Mucosa of gallbladder (tissue), 1 donor: Measurements from ENCODE around the gene BSG. TPM values are rescaled to one million over a fixed set of nuclear protein-coding genes. Genes with fewer than 3 reads are reported as not detected.
"Not testable (repeated sequence)": the region's sequence is repeated elsewhere in the genome, so short reads cannot be mapped to it uniquely, and the experiment has no call there.

Source experiments
- DNase-seq: peaks from one replicate; pipeline ENCODE4 v3.0.0-alpha.2; 2020; ENCODE audit warnings: low spot score
- total RNA-seq: library from RNA; stranded (reverse); gene quantifications from one replicate; pipeline ENCODE4 v1.2.1, GENCODE V29; 2021
- donor health status: DM: no; HTN: no; CAD: no.

Gene BSG
- total RNA-seq, 1 donor from 2014 or later: 480 TPM

GRCh38 chr19:620166-620862, 47.9 kb downstream of the BSG start:
- no peak for DNase-seq

- DNase-seq: not testable (repeated sequence)
These were observed 48.8 kb downstream of the BSG start for GRCh38 chr19:621191-621590.

GRCh38 chr19:621819-622218, 49.4 kb downstream of the BSG start:
- no peak for DNase-seq

- DNase-seq: no peak
These were observed 50.3 kb downstream of the BSG start for GRCh38 chr19:622666-623065.

- no peak for DNase-seq
These were observed 51.0 kb downstream of the BSG start for GRCh38 chr19:623175-623916.

GRCh38 chr19:623974-624373, 51.6 kb downstream of the BSG start:
- DNase-seq: no peak

- DNase-seq: no peak
These were observed 52.2 kb downstream of the BSG start for GRCh38 chr19:624433-625109.

- no peak for DNase-seq
These were observed 52.9 kb downstream of the BSG start for GRCh38 chr19:625257-625656.

GRCh38 chr19:626566-626965, 54.2 kb downstream of the BSG start:
- DNase-seq: not testable (repeated sequence)

- no peak for DNase-seq
These were observed 55.8 kb downstream of the BSG start for GRCh38 chr19:628168-628567.

- not testable (repeated sequence) for DNase-seq
These were observed 57.1 kb downstream of the BSG start for GRCh38 chr19:629515-629914.

GRCh38 chr19:629961-630714, 57.7 kb downstream of the BSG start:
- DNase-seq: no peak

- DNase-seq: no peak
These were observed 60.2 kb downstream of the BSG start for GRCh38 chr19:632579-633067.

Other genes starting within 250 kb of the BSG start
- 27.9 TPM for gene MIER2, start 227.8 kb upstream of the BSG start, total RNA-seq
- 172 TPM for gene C2CD4C, start 163.4 kb upstream of the BSG start, total RNA-seq
- 139 TPM for gene SHC2, start 111.6 kb upstream of the BSG start, total RNA-seq
- gene MADCAM1, start 76.1 kb upstream of the BSG start, total RNA-seq: 5.8 TPM
- gene TPGS1, start 65.1 kb upstream of the BSG start, total RNA-seq: 33.8 TPM
- 53.3 TPM for gene CDC34, start 40.8 kb upstream of the BSG start, total RNA-seq
- gene GZMM, start 28.5 kb upstream of the BSG start, total RNA-seq: 2.7 TPM
- gene HCN2, start 17.3 kb downstream of the BSG start, total RNA-seq: 0.40 TPM
- 56.0 TPM for gene POLRMT, start 60.9 kb downstream of the BSG start, total RNA-seq
- gene FGF22, start 67.3 kb downstream of the BSG start, total RNA-seq: 0.17 TPM
- 34.8 TPM for gene RNF126, start 90.6 kb downstream of the BSG start, total RNA-seq
- 39.1 TPM for gene FSTL3, start 103.8 kb downstream of the BSG start, total RNA-seq
- gene PRSS57, start 122.9 kb downstream of the BSG start, total RNA-seq: not detected
- 26.1 TPM for gene PALM, start 136.3 kb downstream of the BSG start, total RNA-seq
- 79.4 TPM for gene MISP, start 178.5 kb downstream of the BSG start, total RNA-seq
- 270 TPM for gene PTBP1, start 224.9 kb downstream of the BSG start, total RNA-seq
- gene PLPPR3, start 249.4 kb downstream of the BSG start, total RNA-seq: 0.20 TPM